ENCODE measurements around the gene ABI2.

ABI2 gene

GRCh38 chr2:203436496-203436895 is 108.3 kb downstream of the ABI2 start:
- H3K27me3 ChIP-seq (ENCODE audit: insufficient read depth, low read length, poor library complexity, severe bottlenecking) = no peaks in the 10 kb centered on the region
- H3K9me3 ChIP-seq (ENCODE audit: insufficient read depth, low read depth, low read length) = no peaks in the 10 kb centered on the region
- H4K20me1 ChIP-seq (ENCODE audit: insufficient read depth, low read length, poor library complexity, severe bottlenecking) = no peaks in the 10 kb centered on the region
- H3K36me3 ChIP-seq (ENCODE audit: insufficient read depth, low read length) = no peaks in the 10 kb centered on the region
- no peak overlapping the region for H2AFZ ChIP-seq (ENCODE audit: low read length)
- H3K4me1 ChIP-seq (ENCODE audit: insufficient read depth, low read length, poor library complexity, severe bottlenecking) = no peaks in the 10 kb centered on the region
- H3K9me2 ChIP-seq (replicated peaks; ENCODE audit: low read depth, low read length) = no peaks in the 10 kb centered on the region
- H3K4me3 ChIP-seq (ENCODE audit: low read length, poor library complexity, severe bottlenecking) = no peak overlapping the region
- no peaks in the 10 kb centered on the region for H3F3A ChIP-seq (ENCODE audit: low read depth)
- TF ChIP-seq EZH2phosphoT487 (IDR thresholded peaks at IDR 0.05; ENCODE audit: borderline replicate concordance) = no peak
- H3K79me2 ChIP-seq (ENCODE audit: insufficient read depth, low read length) = no peaks in the 10 kb centered on the region
- no peak overlapping the region for H3K9ac ChIP-seq (ENCODE audit: low read depth, low read length, poor library complexity, severe bottlenecking)
- no peak overlapping the region for H3K4me2 ChIP-seq (ENCODE audit: low read depth, low read length, poor library complexity, severe bottlenecking)

GRCh38 chr2:203437511-203437910 is 109.3 kb downstream of the ABI2 start:
- H3K9me3 ChIP-seq (ENCODE audit: insufficient read depth, low read depth, low read length) = no peaks in the 10 kb centered on the region
- no peaks in the 10 kb centered on the region for H3K27me3 ChIP-seq (ENCODE audit: insufficient read depth, low read length, poor library complexity, severe bottlenecking)
- H3F3A ChIP-seq (ENCODE audit: low read depth) = no peaks in the 10 kb centered on the region
- H4K20me1 ChIP-seq (ENCODE audit: insufficient read depth, low read length, poor library complexity, severe bottlenecking) = no peaks in the 10 kb centered on the region
- H3K9me2 ChIP-seq (replicated peaks; ENCODE audit: low read depth, low read length) = no peaks in the 10 kb centered on the region
- H3K4me1 ChIP-seq (ENCODE audit: insufficient read depth, low read length, poor library complexity, severe bottlenecking) = no peaks in the 10 kb centered on the region
- no peak overlapping the region for H3K4me2 ChIP-seq (ENCODE audit: low read depth, low read length, poor library complexity, severe bottlenecking)
- no peaks in the 10 kb centered on the region for H3K79me2 ChIP-seq (ENCODE audit: insufficient read depth, low read length)
- H3K9ac ChIP-seq (ENCODE audit: low read depth, low read length, poor library complexity, severe bottlenecking) = no peak overlapping the region
- no peak overlapping the region for H2AFZ ChIP-seq (ENCODE audit: low read length)
- TF ChIP-seq CTCF (conservative IDR thresholded peaks at IDR 0.05; ENCODE audit: low read length) = no peak
- no peak for TF ChIP-seq EZH2phosphoT487 (IDR thresholded peaks at IDR 0.05; ENCODE audit: borderline replicate concordance)
- H3K4me3 ChIP-seq (ENCODE audit: low read length, poor library complexity, severe bottlenecking) = no peak overlapping the region
- H3K36me3 ChIP-seq (ENCODE audit: insufficient read depth, low read length) = no peaks in the 10 kb centered on the region

- H3K79me2 ChIP-seq (ENCODE audit: insufficient read depth, low read length) = no peaks in the 10 kb centered on the region
- TF ChIP-seq EZH2phosphoT487 (IDR thresholded peaks at IDR 0.05; ENCODE audit: borderline replicate concordance) (no peak), CTCF (conservative IDR thresholded peaks at IDR 0.05; ENCODE audit: low read length) (no peak)
- no peak overlapping the region for H3K4me3 ChIP-seq (ENCODE audit: low read length, poor library complexity, severe bottlenecking)
- no peaks in the 10 kb centered on the region for H3K36me3 ChIP-seq (ENCODE audit: insufficient read depth, low read length)
- no peak overlapping the region for H2AFZ ChIP-seq (ENCODE audit: low read length)
- no peaks in the 10 kb centered on the region for H3K9me2 ChIP-seq (replicated peaks; ENCODE audit: low read depth, low read length)
- no peak overlapping the region for H3K9ac ChIP-seq (ENCODE audit: low read depth, low read length, poor library complexity, severe bottlenecking)
- H3F3A ChIP-seq (ENCODE audit: low read depth) = no peaks in the 10 kb centered on the region
- no peaks in the 10 kb centered on the region for H4K20me1 ChIP-seq (ENCODE audit: insufficient read depth, low read length, poor library complexity, severe bottlenecking)
- H3K4me1 ChIP-seq (ENCODE audit: insufficient read depth, low read length, poor library complexity, severe bottlenecking) = no peaks in the 10 kb centered on the region
- no peaks in the 10 kb centered on the region for H3K27me3 ChIP-seq (ENCODE audit: insufficient read depth, low read length, poor library complexity, severe bottlenecking)
- no peaks in the 10 kb centered on the region for H3K9me3 ChIP-seq (ENCODE audit: insufficient read depth, low read depth, low read length)
- H3K4me2 ChIP-seq (ENCODE audit: low read depth, low read length, poor library complexity, severe bottlenecking) = no peak overlapping the region
These were observed 110.3 kb downstream of the ABI2 start for GRCh38 chr2:203438528-203438927.

- no peak overlapping the region for H3K4me2 ChIP-seq (ENCODE audit: low read depth, low read length, poor library complexity, severe bottlenecking)
- H3F3A ChIP-seq (ENCODE audit: low read depth) = no peaks in the 10 kb centered on the region
- H3K27me3 ChIP-seq (ENCODE audit: insufficient read depth, low read length, poor library complexity, severe bottlenecking) = no peaks in the 10 kb centered on the region
- TF ChIP-seq CTCF (conservative IDR thresholded peaks at IDR 0.05; ENCODE audit: low read length) (no peak), EZH2phosphoT487 (IDR thresholded peaks at IDR 0.05; ENCODE audit: borderline replicate concordance) (no peak)
- no peaks in the 10 kb centered on the region for H3K4me1 ChIP-seq (ENCODE audit: insufficient read depth, low read length, poor library complexity, severe bottlenecking)
- H2AFZ ChIP-seq (ENCODE audit: low read length) = no peak overlapping the region
- H3K9me2 ChIP-seq (replicated peaks; ENCODE audit: low read depth, low read length) = no peaks in the 10 kb centered on the region
- H3K79me2 ChIP-seq (ENCODE audit: insufficient read depth, low read length) = no peaks in the 10 kb centered on the region
- no peaks in the 10 kb centered on the region for H3K9me3 ChIP-seq (ENCODE audit: insufficient read depth, low read depth, low read length)
- no peaks in the 10 kb centered on the region for H3K36me3 ChIP-seq (ENCODE audit: insufficient read depth, low read length)
- H3K4me3 ChIP-seq (ENCODE audit: low read length, poor library complexity, severe bottlenecking) = no peak overlapping the region
- H3K9ac ChIP-seq (ENCODE audit: low read depth, low read length, poor library complexity, severe bottlenecking) = no peak overlapping the region
- no peaks in the 10 kb centered on the region for H4K20me1 ChIP-seq (ENCODE audit: insufficient read depth, low read length, poor library complexity, severe bottlenecking)
These were observed 112.5 kb downstream of the ABI2 start for GRCh38 chr2:203440671-203441070.

All from Loucy (cell line).